GM15510 (cell line): ENCODE measurements around the gene ODF4.

Source experiments
- POLR2A ChIP-seq: IDR thresholded peaks from 3 replicates; pipeline ENCODE4 v1.6.1; 2011; ENCODE audit warnings: borderline replicate concordance; ENCODE audit not compliant: insufficient read length; ENCODE audit errors: extremely low read depth

The ODF4 gene

GRCh38 chr17:8339540-8339939, at the start of gene ODF4:
Gene ODF4, plus strand, starts transcription at chr17:8339840. Its CDS starts 212 bp downstream, at chr17:8340052.
- TF ChIP-seq POLR2A = no peak

GRCh38 chr17:8290043-8290442, 49.6 kb upstream of the ODF4 start:
- no peak for TF ChIP-seq POLR2A

GRCh38 chr17:8292639-8293395, 46.8 kb upstream of the ODF4 start:
- TF ChIP-seq POLR2A = no peak

- TF ChIP-seq POLR2A = no peak
Measured at GRCh38 chr17:8294361-8294760, 45.3 kb upstream of the ODF4 start.

- TF ChIP-seq POLR2A = no peak
Measured at GRCh38 chr17:8294814-8295316, 44.8 kb upstream of the ODF4 start.

- TF ChIP-seq POLR2A = no peak
Measured at GRCh38 chr17:8300226-8300625, 39.4 kb upstream of the ODF4 start.

GRCh38 chr17:8300627-8301242, 38.9 kb upstream of the ODF4 start:
- TF ChIP-seq POLR2A = no peak

GRCh38 chr17:8310601-8311123, 29.0 kb upstream of the ODF4 start:
- no peak for TF ChIP-seq POLR2A

- no peak for TF ChIP-seq POLR2A
Measured at GRCh38 chr17:8311131-8311790, 28.4 kb upstream of the ODF4 start.

GRCh38 chr17:8312251-8312650, 27.4 kb upstream of the ODF4 start:
- TF ChIP-seq POLR2A = no peak

GRCh38 chr17:8312726-8313600, 26.7 kb upstream of the ODF4 start:
- TF ChIP-seq POLR2A = no peak

GRCh38 chr17:8314797-8315763, 24.6 kb upstream of the ODF4 start:
- TF ChIP-seq POLR2A = no peak

GRCh38 chr17:8315764-8316217, 23.8 kb upstream of the ODF4 start:
- TF ChIP-seq POLR2A = no peak
